B cell (primary cell): ENCODE measurements around the gene PPIH. TPM values are rescaled to one million over a fixed set of nuclear protein-coding genes. Genes with fewer than 3 reads are reported as not detected.
"Not testable (repeated sequence)": the region's sequence is repeated elsewhere in the genome, so short reads cannot be mapped to it uniquely, and the experiment has no call there.

ENCODE experiments used
- ATAC-seq: fragments of 200-7000 bp; cut with Tn5 transposase; one replicate; pipeline ENCODE4 v1.10.0; 2021; ENCODE audit warnings: low read depth, mild to moderate bottlenecking, moderate number of reproducible peaks, moderate library complexity
- CTCF ChIA-PET: fragments of 350-600 bp; sonication (Branson Sonifier 250); formaldehyde crosslinking; loops from one replicate; lab custom pipeline; 2021; ENCODE audit warnings: antibody characterized with exemption, inconsistent platforms; lab: Charles Lee
- POLR2A ChIA-PET: fragments of 350-600 bp; sonication (Branson Sonifier 250); formaldehyde crosslinking; loops from one replicate; lab custom pipeline; 2021; ENCODE audit warnings: antibody characterized with exemption; lab: Charles Lee
- DNase-seq: peaks from one replicate; pipeline ENCODE4 v3.0.0; 2013
- H2AFZ ChIP-seq: 2 replicates; pipeline ENCODE4 v1.6.1; 2012; ENCODE audit warnings: mild to moderate bottlenecking, low read depth, low read length; ENCODE audit not compliant: insufficient read depth, poor library complexity, severe bottlenecking
- H3K27ac ChIP-seq, 2 donors: 1 replicate in 1 of 2; 2 replicates in 1 of 2; pipeline ENCODE4 v1.5.1; 2012 to 2013; ENCODE audit warnings: low read length in 2 of 2, mild to moderate bottlenecking in 2 of 2, moderate library complexity in 1 of 2
- H3K27me3 ChIP-seq, 4 experiments: fragments of 200-600 bp in 1 of 4; sonication (generic) in 1 of 4; replicated peaks in 1 of 4; 1 replicate in 2 of 4; 2 replicates in 2 of 4; pipeline versions ENCODE4 v1.6.1 to v1.7.0; 2013 to 2016; ENCODE audit warnings: low read length in 3 of 4, mild to moderate bottlenecking in 2 of 4, mixed read lengths in 1 of 4, moderate library complexity in 1 of 4; ENCODE audit not compliant: insufficient read depth in 4 of 4, control insufficient read depth in 3 of 4; ENCODE audit errors: control extremely low read depth in 1 of 4
- H3K36me3 ChIP-seq, 2 experiments: replicated peaks in 1 of 2; 1 replicate in 1 of 2; 2 replicates in 1 of 2; pipeline versions ENCODE4 v1.6.1 to v1.7.1; 2013; ENCODE audit warnings: low read length in 1 of 2; ENCODE audit not compliant: insufficient read depth in 2 of 2, control insufficient read depth in 1 of 2; ENCODE audit errors: control extremely low read depth in 1 of 2, extremely low read depth in 1 of 2
- H3K4me1 ChIP-seq, 2 donors: fragments of 200-600 bp in 1 of 2; sonication (generic) in 1 of 2; 1 replicate in 1 of 2; 2 replicates in 1 of 2; pipeline versions ENCODE4 v1.5.1 to v1.6.1; 2013 to 2017; ENCODE audit warnings: low read length in 2 of 2; ENCODE audit not compliant: control insufficient read depth in 2 of 2, insufficient read depth in 2 of 2
- H3K4me2 ChIP-seq: replicated peaks from 2 replicates; pipeline ENCODE3; 2012; ENCODE audit warnings: mild to moderate bottlenecking, low read depth, low read length; ENCODE audit not compliant: poor library complexity, severe bottlenecking
- H3K4me3 ChIP-seq, 5 experiments: fragments of 200-600 bp in 1 of 5; sonication (generic) in 1 of 5; 1 replicate in 3 of 5; 2 replicates in 2 of 5; pipeline versions ENCODE4 v1.5.1 to v1.7.0; 2011 to 2016; ENCODE audit warnings: low read length in 4 of 5, mild to moderate bottlenecking in 4 of 5, low read depth in 2 of 5, control low read depth in 1 of 5, moderate library complexity in 1 of 5; ENCODE audit not compliant: insufficient read depth in 1 of 5; ENCODE audit errors: control extremely low read depth in 1 of 5, extremely low read depth in 1 of 5
- H3K79me2 ChIP-seq: fragments of 200-600 bp; sonication (generic); one replicate; pipeline ENCODE4 v1.6.0; 2016; ENCODE audit warnings: low read length; ENCODE audit not compliant: control insufficient read depth, insufficient read depth
- H3K9ac ChIP-seq: fragments of 200-600 bp; sonication (generic); 2 replicates; pipeline ENCODE4 v1.6.1; 2017; ENCODE audit warnings: mild to moderate bottlenecking, low read length, moderate library complexity
- H3K9me3 ChIP-seq, 3 donors: one replicate each; pipeline versions ENCODE4 v1.6.1 to v1.7.1; 2013; ENCODE audit warnings: low read length in 2 of 3; ENCODE audit not compliant: control insufficient read depth in 2 of 3, insufficient read depth in 1 of 3; ENCODE audit errors: control extremely low read depth in 1 of 3
- H4K20me1 ChIP-seq: 2 replicates; pipeline ENCODE4 v1.6.0; 2012; ENCODE audit warnings: mild to moderate bottlenecking, low read length; ENCODE audit not compliant: insufficient read depth, control insufficient read depth, poor library complexity, severe bottlenecking
- H3K27ac Mint-ChIP-seq: one replicate; pipeline ENCODE4 v1.8.0; 2021; ENCODE audit warnings: mixed read lengths
- H3K27me3 Mint-ChIP-seq: one replicate; pipeline ENCODE4 v1.8.0; 2021; ENCODE audit warnings: mixed read lengths
- H3K4me1 Mint-ChIP-seq: one replicate; pipeline ENCODE4 v1.8.0; 2021; ENCODE audit warnings: mixed read lengths
- H3K4me3 Mint-ChIP-seq: one replicate; pipeline ENCODE4 v1.8.0; 2021; ENCODE audit warnings: mixed read lengths
- H3K9me3 Mint-ChIP-seq: one replicate; pipeline ENCODE4 v1.8.0; 2022; ENCODE audit warnings: mixed read lengths; ENCODE audit not compliant: insufficient read depth
- EZH2 ChIP-seq: IDR thresholded peaks from 2 replicates; pipeline ENCODE4 v1.6.1; 2012; ENCODE audit warnings: borderline replicate concordance, low read depth, mild to moderate bottlenecking, moderate library complexity, low read length; ENCODE audit not compliant: insufficient read depth, poor library complexity, severe bottlenecking
- intact Hi-C: fragments of 100-400 bp; cut with micrococcal nuclease; formaldehyde crosslinking; loops from one replicate; pipeline ENCODE4 v1.10.0; 2022
- polyA plus RNA-seq: library from polyadenylated mRNA; depleted of rRNA; stranded (reverse); fragments of >200 nt; gene quantifications from 2 replicates; pipeline ENCODE4 v1.2.3, GENCODE V29; 2012
- total RNA-seq, 2 donors: library from RNA; stranded (reverse); fragments of 120-200 nt in 1 of 2; gene quantifications; 1 replicate in 1 of 2; 2 replicates in 1 of 2; pipeline versions ENCODE4 v1.2.3 to v1.2.4, GENCODE V29; 2013 to 2022
- TF ChIP-seq, protein P1 (sequence below): fragments of 200-600 bp; IDR thresholded peaks from one replicate; pipeline ENCODE4 v1.8.0; 2022; ENCODE audit warnings: antibody characterized with exemption, mild to moderate bottlenecking

Gene PPIH
- total and polyA plus RNA-seq, 2 donors (not counting 1 experiment from before 2014, with no cell fraction given) = 42.4 to 50.3 TPM

DNA sequence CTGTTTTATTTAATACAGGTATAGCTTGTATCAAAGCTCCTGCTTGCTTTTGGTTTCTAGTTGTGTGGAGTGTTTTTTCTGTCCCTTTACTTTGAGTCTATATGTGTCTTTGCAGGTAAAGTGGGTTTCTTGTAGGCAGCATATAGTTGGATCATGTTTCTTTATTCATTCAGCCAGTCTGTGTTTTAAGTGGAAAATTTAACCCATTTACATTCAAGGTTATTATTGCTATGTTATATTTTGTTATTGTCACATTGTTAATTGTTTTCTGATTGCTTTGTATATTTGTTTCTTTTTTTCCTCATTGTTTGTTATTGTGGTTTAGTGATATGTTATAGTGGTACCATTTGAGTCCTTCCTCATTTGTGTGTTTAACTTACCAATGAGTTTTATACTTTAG lies 55.1 kb downstream of the PPIH start:
- ATAC-seq = no peak
- H3K9me3 Mint-ChIP-seq = peaks cover 12% of the 10 kb centered on the region
- no peak overlapping the region for H3K27ac ChIP-seq
- no peak for DNase-seq
- ChIA-PET POLR2A (no interaction called here), CTCF (interaction anchor here (0.6 kb wide), 1 partner anchor 371 kb away, joined by 3 read pairs; no protein-coding TSS in a partner anchor)
- H3K27me3 ChIP-seq = no peaks in the 10 kb centered on the region
- no peak overlapping the region for H3K4me3 Mint-ChIP-seq
- peaks cover 25% of the 10 kb centered on the region for H3K79me2 ChIP-seq
- H3K4me2 ChIP-seq = no peak overlapping the region
- no peaks in the 10 kb centered on the region for H3K27me3 Mint-ChIP-seq
- H3K4me1 ChIP-seq = no peaks in the 10 kb centered on the region
- no peak overlapping the region for H3K9ac ChIP-seq
- peaks cover 7 to 20% (median 19%) of the 10 kb centered on the region in 3 donors for H3K9me3 ChIP-seq
- no peak overlapping the region for H3K27ac Mint-ChIP-seq
- H3K36me3 ChIP-seq = peaks cover 8 to 14% of the 10 kb centered on the region in 2 experiments
- TF ChIP-seq EZH2 = no peak
- TF ChIP-seq, protein P1, sequence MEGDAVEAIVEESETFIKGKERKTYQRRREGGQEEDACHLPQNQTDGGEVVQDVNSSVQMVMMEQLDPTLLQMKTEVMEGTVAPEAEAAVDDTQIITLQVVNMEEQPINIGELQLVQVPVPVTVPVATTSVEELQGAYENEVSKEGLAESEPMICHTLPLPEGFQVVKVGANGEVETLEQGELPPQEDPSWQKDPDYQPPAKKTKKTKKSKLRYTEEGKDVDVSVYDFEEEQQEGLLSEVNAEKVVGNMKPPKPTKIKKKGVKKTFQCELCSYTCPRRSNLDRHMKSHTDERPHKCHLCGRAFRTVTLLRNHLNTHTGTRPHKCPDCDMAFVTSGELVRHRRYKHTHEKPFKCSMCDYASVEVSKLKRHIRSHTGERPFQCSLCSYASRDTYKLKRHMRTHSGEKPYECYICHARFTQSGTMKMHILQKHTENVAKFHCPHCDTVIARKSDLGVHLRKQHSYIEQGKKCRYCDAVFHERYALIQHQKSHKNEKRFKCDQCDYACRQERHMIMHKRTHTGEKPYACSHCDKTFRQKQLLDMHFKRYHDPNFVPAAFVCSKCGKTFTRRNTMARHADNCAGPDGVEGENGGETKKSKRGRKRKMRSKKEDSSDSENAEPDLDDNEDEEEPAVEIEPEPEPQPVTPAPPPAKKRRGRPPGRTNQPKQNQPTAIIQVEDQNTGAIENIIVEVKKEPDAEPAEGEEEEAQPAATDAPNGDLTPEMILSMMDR = no peak
- H3K4me3 ChIP-seq = no peak overlapping the region
- no peaks in the 10 kb centered on the region for H3K4me1 Mint-ChIP-seq
- intact Hi-C loops = no loop called here
- H2AFZ ChIP-seq = no peak overlapping the region
- H4K20me1 ChIP-seq = peaks cover 7% of the 10 kb centered on the region

DNA sequence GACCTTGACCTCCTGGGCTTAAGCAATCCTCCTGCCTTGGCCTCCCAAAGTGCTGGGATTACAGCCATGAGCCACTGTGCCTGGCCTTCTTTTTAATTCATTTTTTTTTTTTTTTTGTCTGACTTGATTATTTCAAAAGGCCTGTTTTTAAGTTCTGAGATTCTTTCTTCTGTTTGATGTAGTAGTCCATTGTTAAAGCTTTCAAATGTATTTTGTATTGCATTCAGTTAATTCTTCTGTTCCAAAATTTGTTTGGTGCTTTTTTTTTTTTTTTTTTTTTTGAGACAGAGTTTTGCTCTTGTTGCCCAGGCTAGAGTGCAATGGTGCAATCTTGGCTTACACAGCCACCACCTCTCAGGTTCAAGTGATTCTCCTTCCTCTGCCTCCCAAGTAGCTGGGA lies 56.2 kb downstream of the PPIH start:
- Histone ChIP-seq H3K9me3 (peaks cover 7 to 20% (median 19%) of the 10 kb centered on the region in 3 donors), H3K79me2 (peaks cover 25% of the 10 kb centered on the region), H3K36me3 (peaks cover 10 to 14% of the 10 kb centered on the region in 2 experiments)
- H3K4me1 ChIP-seq, H3K9ac ChIP-seq, H3K4me3 ChIP-seq, H3K27ac ChIP-seq, H3K4me1 Mint-ChIP-seq, H3K4me3 Mint-ChIP-seq, H3K4me2 ChIP-seq, CTCF ChIA-PET, intact Hi-C loops, H3K27me3 ChIP-seq, H2AFZ ChIP-seq, H4K20me1 ChIP-seq, DNase-seq, POLR2A ChIA-PET, H3K27ac Mint-ChIP-seq, ATAC-seq, H3K27me3 Mint-ChIP-seq: not testable (repeated sequence)
- peaks cover 12% of the 10 kb centered on the region for H3K9me3 Mint-ChIP-seq
